COLO668 (cell line): ENCODE results near the gene HLA-DQA2.
A peak's percentile ranks its signal among the peaks of the same experiment; 100 is the strongest.
"Not testable (repeated sequence)": the region's sequence is repeated elsewhere in the genome, so short reads cannot be mapped to it uniquely, and the experiment has no call there.

Experiments
- DNase-seq: peaks from one replicate; lab custom pipeline; 2025; ENCODE audit not compliant: unreplicated experiment; lab: John Stamatoyannopoulos, UW

Gene HLA-DQA2

GRCh38 chr6:32741031-32741960, at the start of gene HLA-DQA2:
Gene HLA-DQA2 (plus strand): TSS chr6:32741391. CDS start chr6:32741444, 53 bp downstream.
- no peak for DNase-seq

- DNase-seq: no peak
Measured at GRCh38 chr6:32692019-32692418, 49.2 kb upstream of the HLA-DQA2 start.

DNA sequence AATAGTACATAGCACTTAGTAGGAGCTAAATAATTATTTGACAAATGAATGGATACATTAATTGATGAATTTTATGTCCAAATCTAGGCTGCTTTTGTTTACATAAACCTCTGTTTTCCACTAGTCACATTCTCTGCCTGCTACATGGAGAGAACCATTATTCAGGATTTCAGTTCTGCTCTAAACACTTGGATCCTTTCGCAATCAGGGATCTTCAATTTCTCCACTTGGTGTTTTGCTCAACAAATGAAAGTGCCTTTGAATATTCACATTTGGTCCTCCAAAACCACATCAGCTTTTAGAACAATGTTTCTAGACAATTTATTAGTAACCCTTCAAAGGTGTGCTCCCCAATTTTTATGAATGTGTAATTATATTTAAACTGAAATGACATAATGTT, 44.2 kb upstream of the HLA-DQA2 start:
- no peak for DNase-seq

DNA sequence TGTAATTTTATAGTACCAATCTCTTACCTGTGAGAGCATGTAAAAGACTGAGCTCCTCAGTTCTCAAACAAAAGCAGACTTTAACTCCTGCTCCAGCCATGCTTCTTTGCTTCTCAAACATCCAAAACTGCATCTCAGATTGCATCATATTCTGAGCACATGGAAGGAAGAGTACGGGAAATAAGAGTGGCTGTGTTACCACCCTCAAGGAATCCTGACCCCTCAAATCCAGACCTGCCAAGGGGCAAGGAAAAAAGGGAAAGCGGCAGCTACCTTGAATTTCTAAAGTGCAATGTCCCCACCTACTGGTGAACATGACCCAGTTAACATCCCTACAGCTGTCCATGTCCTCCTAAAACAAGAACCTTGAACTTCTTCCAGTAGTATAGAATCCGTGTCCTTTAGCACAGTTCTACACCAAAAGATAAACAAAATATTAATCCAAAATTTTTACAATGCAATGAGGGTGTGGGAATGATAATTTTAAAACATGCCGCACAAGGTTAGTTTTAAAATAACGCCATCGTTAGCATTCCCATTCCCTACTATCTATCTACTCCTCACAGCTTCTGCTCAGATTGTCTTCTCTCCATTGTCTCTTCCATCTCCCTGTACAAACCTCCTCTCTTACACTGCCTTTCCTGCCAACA, 40.7 kb upstream of the HLA-DQA2 start:
- peak; percentile 1 for DNase-seq

DNA sequence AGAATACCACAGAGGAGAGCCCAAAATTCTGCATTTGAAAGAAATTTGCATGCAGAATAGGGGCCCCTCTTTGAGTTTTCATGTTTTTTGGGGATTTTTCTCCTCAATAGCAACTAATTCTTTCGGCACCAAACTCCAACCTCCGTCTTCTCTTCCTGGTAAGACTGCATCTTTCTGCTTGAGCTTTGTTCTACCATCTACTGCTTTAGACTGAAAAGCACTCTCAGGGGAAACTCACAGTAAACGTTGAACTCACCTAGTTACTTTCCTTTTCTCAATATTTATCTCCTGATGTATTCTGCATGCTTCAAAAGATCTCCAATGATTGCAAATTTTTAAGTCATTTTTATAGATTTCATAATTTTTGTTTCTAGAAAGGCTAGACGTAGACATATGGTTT, 37.8 kb upstream of the HLA-DQA2 start:
- no peak for DNase-seq

DNA sequence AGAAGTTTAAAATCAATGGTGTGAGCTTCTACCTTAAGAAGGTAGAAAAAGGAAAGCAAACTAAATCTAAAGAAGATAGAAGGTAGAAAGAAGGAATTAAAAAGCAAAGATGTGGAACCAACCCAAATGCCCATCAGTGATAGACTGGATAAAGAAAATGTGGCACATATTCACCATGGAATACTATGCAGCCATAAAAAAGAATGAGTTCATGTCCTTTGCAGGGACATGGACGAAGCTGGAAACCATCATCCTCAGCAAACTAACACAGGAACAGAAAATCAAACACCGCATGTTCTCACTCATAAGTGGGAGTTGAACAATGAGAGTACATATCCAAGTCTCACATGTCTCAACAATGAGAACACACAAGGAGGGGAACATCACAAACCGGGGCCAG, 36.0 kb upstream of the HLA-DQA2 start:
- not testable (repeated sequence) for DNase-seq

DNA sequence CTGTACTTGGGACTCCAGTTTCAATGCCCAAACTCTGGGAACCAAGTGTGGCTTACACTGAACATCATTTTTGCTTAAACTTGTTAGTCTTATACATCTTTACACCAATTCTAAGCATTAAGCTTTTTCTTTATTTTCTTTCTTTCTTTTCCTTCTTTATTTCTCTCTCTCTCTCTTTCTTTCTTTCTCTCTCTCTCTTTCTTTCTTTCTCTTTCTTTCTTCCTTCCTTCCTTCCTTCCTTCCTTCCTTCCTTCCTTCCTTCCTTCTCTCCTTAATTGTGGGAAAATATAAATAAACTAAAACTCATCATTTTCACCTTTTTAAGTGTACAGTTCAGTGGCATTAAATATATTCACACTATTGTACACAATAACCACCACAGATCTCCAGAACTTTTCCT, 31.6 kb upstream of the HLA-DQA2 start:
- DNase-seq: no peak

DNA sequence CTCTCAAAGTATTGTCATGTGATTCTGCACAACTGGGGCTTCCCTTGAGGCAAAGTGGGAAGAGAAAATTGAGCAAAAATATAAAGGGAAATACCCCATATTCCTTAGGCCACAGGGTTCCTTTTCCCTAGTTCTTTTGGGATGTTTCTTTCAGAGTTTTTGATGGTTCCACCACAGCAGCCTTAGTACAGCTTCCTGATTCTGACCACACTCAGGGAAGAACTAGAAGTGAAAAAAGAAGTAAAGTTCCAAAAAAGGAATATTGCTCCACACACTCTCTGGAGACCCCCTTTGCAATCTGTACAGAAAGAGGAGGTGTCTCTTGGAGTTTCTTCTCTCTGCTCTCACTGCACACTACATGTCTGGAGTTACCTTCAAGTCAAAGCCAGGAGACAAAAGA, 27.9 kb upstream of the HLA-DQA2 start:
- DNase-seq: no peak

GRCh38 chr6:32716396-32716795, 24.8 kb upstream of the HLA-DQA2 start:
- no peak for DNase-seq

DNA sequence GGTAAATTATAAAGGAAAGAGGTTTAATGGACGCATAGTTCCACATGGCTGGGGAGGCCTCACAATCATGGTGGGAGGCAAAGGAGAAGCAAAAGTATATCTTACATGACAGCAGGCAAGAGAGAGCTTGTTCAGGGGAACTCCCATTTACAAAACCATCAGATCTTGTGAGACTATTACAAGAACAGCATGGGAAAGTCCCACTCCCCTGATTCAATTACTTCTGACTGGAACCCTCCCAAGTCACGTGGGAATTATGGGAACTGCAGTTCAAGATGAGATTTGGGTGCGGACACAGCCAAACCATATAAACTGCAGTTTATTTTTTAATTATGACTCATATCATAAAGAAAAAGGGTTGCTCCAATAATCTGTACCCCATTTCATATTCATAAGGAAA, 22.3 kb upstream of the HLA-DQA2 start:
- no peak for DNase-seq

- no peak for DNase-seq
Measured at GRCh38 chr6:32738126-32738525, 3.1 kb upstream of the HLA-DQA2 start.

DNA sequence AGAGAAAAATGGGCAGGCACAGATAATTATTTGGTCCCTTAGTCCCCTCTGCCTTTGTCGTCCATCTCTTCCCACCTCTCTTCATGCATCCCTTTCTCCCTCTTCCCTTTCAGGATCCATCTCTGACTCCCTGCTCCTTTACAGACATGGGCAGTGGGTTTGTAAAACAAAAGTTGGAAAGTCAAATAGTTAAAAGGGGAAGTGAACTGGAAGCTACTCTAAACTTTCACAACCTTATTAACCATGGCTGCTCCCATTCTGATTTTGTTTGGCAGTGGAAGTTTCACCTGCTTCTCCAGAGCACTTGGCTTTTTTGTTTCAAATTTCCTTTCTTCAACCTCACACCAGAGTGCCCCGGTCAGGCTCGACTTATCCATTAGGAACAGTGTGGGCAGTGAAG, 1.2 kb downstream of the HLA-DQA2 start:
- DNase-seq: no peak

GRCh38 chr6:32744776-32745175, 3.6 kb downstream of the HLA-DQA2 start:
- DNase-seq: no peak

- not testable (repeated sequence) for DNase-seq
Measured at GRCh38 chr6:32745649-32746048, 4.5 kb downstream of the HLA-DQA2 start.

GRCh38 chr6:32752580-32752979, 11.4 kb downstream of the HLA-DQA2 start:
- no peak for DNase-seq

GRCh38 chr6:32759669-32760068, 18.5 kb downstream of the HLA-DQA2 start:
- no peak for DNase-seq

DNA sequence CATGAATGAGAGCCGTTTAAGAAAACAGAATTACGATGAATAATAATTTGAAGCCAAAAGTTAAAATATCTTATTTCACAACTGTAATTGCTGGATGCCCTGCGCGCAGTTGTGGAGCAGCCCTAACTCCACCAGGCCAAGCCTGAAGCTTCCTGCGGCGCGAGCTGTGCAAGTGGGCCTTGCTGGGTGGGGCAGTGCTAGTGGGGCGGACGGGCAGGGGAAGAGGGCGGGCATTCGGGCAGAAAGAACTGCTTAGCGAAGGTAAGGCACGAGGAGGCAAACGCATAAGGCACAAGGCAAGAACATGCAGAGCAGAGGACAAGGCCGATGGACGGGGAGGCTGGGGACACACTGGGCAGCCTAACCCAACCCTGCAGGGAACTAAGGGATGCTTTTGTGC, 19.9 kb downstream of the HLA-DQA2 start:
- DNase-seq: no peak

DNA sequence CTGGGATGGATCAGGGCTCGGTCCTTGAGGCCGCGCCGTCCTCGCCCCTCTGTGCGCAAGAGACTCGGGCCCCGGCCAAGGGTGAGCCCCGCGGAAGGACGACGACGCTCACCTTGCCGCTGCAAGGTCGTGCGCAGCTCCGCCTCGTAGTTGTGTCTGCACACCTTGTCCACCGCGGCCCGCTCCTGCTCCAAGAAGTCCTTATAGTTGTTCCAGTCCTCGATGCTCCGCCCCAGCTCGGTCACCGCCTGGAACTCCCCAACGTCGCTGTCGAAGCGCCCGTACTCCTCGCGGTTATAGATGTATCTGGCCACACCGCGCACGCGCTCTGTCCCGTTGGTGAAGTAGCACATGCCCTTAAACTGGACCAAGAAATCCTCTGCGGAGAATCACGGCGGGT, 20.4 kb downstream of the HLA-DQA2 start:
- DNase-seq: no peak

GRCh38 chr6:32763421-32763820, 22.2 kb downstream of the HLA-DQA2 start, which contains the start of gene HLA-DQB2:
Gene HLA-DQB2 (minus strand): TSS chr6:32763532. CDS start chr6:32763470, 62 bp downstream.
- no peak for DNase-seq

DNA sequence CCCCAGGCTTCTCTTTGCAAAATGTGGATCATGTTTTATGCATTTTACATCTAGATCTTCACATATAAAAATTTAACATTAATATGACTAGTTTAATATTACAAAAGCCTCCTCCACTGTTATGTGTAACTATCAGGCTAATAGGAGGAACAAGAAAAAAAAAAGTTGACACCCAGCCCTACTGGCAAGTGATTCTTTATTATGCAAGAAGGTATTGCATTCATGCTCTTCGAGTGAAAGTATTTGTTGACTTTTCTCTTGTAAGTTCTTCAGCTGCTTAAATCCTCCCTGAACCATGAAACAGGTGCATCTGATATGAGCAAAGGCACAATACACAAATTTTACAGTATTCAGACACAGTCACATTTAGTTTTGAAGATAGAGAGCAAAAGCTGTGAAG, 22.9 kb downstream of the HLA-DQA2 start:
- no peak for DNase-seq

- DNase-seq: no peak
Measured at GRCh38 chr6:32772656-32773055, 31.5 kb downstream of the HLA-DQA2 start.

DNA sequence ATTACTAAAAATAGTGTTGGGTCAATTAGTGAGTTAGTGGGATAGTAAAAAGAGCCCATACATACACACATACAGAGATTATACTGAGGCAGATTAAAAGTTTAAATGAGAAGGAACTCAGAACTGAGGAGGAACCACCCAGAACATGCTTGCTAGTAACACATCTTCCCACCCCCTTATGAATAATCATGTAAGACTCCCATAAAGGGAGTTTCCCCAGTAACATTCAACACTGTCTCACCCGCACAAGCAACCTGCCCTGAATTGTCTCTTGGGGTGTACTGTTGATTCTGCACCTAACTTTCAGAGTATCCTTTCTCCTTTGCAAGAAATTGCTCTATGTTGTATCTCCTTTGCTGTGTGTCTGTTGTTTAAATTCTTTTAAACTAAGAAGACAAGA, 33.2 kb downstream of the HLA-DQA2 start:
- DNase-seq: no peak
